AG09309 (cell line): ENCODE measurements around the gene MEOX2.

ENCODE experiments used
- DNase-seq: peaks from one replicate; pipeline ENCODE4 v3.0.0-alpha.2; 2010; ENCODE audit warnings: low read depth
- H3K4me3 ChIP-seq: 2 replicates; pipeline ENCODE4 v1.5.1; 2011; ENCODE audit warnings: mild to moderate bottlenecking, low read depth, low read length, moderate library complexity; ENCODE audit not compliant: control insufficient read depth
- TF ChIP-seq, protein P1 (sequence below): IDR thresholded peaks from 2 replicates; pipeline ENCODE4 v1.5.1; 2011; ENCODE audit warnings: mild to moderate bottlenecking, low read depth, low read length, inconsistent platforms; ENCODE audit not compliant: insufficient read depth, control insufficient read depth; ENCODE audit errors: missing control alignments

MEOX2 gene

DNA sequence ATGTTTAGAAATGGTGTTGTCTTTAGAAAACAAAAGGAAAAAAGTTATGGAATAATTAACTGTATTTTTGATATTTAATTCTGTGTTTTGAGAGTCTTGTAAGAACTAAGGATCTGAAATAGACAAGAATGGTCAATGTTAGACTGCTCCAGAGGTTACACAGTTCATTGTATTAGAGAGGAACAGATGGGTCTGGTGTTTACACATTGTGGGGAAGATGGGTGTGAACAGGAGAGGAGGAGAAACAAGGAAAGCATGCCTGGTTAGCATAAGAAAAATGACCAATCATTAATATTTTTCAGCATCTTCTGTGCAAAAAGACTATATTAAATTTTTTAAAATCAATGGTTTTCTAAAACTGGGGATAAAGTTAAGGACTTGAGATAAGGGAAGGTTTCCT lies 11.9 kb downstream of the MEOX2 start:
- TF ChIP-seq, protein P1, sequence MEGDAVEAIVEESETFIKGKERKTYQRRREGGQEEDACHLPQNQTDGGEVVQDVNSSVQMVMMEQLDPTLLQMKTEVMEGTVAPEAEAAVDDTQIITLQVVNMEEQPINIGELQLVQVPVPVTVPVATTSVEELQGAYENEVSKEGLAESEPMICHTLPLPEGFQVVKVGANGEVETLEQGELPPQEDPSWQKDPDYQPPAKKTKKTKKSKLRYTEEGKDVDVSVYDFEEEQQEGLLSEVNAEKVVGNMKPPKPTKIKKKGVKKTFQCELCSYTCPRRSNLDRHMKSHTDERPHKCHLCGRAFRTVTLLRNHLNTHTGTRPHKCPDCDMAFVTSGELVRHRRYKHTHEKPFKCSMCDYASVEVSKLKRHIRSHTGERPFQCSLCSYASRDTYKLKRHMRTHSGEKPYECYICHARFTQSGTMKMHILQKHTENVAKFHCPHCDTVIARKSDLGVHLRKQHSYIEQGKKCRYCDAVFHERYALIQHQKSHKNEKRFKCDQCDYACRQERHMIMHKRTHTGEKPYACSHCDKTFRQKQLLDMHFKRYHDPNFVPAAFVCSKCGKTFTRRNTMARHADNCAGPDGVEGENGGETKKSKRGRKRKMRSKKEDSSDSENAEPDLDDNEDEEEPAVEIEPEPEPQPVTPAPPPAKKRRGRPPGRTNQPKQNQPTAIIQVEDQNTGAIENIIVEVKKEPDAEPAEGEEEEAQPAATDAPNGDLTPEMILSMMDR: no peak
- DNase-seq: no peak
- no peak overlapping the region for H3K4me3 ChIP-seq

DNA sequence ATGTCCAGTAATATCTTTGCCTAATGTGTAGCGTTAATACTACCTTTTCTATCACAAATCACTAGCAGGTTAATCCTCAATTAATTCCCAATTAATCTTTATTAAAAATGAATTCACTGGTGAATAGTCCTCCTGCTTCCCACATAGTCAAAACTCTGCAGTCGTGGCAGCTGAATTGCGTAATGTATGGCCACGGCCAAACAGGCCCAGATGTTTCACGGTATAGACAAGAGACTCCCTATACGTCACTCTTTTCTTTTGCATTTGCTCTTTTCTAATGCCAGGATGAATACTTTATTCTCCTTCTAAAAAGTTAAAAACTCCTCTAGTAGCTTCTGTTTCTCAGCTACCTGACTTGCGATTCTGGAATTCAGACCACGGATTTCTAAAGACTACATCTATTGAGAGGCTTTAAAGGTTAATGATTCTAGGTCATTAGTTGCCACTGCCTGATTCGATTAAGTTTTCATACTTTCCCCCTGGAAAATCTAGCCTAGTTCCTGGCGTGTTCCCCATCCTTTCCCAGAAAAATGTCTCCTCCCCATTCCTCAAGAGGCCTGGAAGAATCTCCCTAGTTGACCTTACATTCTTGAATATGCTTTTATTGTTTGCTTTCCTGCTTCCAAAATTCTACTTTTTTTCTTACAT lies 16.9 kb downstream of the MEOX2 start:
- no peak for DNase-seq
- no peak overlapping the region for H3K4me3 ChIP-seq
- TF ChIP-seq, protein P1: no peak

DNA sequence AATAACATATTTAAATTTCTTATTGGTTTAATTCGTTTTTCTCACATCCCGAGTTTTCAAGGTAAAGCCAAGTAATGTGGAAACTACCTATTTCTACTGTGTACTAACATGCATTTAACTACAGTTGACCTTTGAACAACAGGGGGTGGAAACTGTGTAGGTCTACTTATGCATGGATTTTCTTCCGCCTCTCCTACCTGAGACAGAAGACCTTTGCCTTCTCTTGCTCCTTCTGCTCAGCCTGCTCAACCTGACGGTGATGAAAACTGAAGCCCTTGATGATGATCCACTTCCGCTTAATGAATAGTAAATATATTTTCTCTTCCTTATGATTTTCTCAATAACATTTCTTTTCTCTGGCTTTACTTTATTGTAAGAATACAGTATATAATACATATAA lies 18.5 kb downstream of the MEOX2 start:
- TF ChIP-seq, protein P1: no peak
- no peak for DNase-seq
- H3K4me3 ChIP-seq: no peak overlapping the region

DNA sequence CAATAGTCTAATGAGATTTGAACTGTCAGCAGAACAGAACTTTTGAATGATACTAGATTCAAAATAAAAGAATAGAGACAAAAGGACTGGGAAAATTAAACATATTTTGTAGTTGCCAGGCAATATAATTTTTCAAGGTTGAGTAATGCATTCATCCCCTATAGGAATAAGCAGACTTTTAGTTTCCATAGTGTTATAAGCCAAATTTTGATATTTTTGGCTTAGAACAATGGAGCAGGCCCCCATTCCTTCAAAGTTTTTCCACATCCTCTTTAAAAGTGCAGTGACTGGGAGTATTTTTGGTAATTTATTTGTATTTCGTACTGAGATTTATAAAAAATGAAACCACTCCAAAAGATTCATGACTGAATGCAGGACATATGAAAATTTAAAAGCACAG lies 24.0 kb downstream of the MEOX2 start:
- DNase-seq: no peak
- no peak overlapping the region for H3K4me3 ChIP-seq
- TF ChIP-seq, protein P1: no peak

DNA sequence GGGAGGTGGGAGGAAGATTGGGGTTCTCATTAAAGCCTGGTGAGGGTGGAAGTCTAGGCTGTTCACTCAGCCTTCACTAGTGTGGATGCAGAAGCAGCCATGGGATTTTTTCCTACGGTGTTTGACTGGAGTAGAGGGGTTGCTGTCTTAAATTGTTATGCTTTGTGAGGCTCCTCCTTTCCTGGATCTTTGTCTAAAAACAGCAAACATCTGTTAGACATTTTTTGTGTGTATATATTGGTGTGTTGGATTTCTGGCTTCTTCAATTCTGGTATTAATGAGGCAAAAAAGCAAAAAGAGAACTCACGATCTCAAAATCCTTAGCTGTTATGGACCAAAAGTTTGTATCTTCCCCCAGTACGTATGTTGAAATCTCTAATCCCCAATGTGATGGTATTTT lies 28.2 kb downstream of the MEOX2 start:
- no peak overlapping the region for H3K4me3 ChIP-seq
- TF ChIP-seq, protein P1: no peak
- DNase-seq: no peak

DNA sequence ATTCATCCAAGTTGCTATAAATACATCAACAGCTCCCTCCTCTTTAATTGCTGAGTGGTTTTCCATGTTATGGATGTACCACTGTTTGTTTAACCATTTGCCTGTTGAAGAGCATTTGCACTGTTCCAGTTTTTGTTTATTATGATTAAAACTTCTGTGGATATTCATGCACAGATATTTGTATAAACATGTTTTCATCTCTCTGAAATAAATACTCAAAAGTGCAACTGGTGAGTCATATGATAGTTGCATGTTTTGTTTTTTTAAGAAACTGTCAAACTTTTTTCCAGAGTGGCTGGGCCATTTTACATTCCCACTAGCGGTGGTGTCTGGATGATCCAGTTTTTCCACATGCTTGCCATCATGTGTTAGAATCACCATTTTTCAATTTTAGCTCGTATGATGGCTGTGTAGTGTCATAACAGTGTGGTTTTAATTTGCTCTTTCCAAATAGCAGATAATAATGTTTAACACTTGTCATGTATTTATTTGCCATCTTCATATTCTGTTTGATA lies 33.6 kb downstream of the MEOX2 start:
- DNase-seq: no peak
- TF ChIP-seq, protein P1: no peak
- H3K4me3 ChIP-seq: no peak overlapping the region
